SK-N-MC (cell line): ENCODE results near the gene ANP32E.

Experiments used
- DNase-seq: peaks from one replicate; pipeline ENCODE4 v3.0.0-alpha.2; 2011; ENCODE audit warnings: low read depth, low spot score
- H3K27ac ChIP-seq: fragments of 200-600 bp; sonication (generic); 2 replicates; pipeline ENCODE4 v1.5.1; 2016; ENCODE audit warnings: mixed run types
- H3K36me3 ChIP-seq: fragments of 200-600 bp; sonication (generic); 2 replicates; pipeline ENCODE4 v1.6.1; 2017; ENCODE audit warnings: antibody characterized with exemption, low read length, mixed read lengths; ENCODE audit not compliant: insufficient read depth
- H3K4me3 ChIP-seq: fragments of 200-600 bp; sonication (generic); 2 replicates; pipeline ENCODE4 v1.5.1; 2016
- H3K9ac ChIP-seq: fragments of 200-600 bp; sonication (generic); 2 replicates; pipeline ENCODE4 v1.8.0; 2017; ENCODE audit warnings: mixed run types, mixed read lengths; ENCODE audit not compliant: insufficient read length
- H3K9me3 ChIP-seq: fragments of 200-600 bp; sonication (generic); 2 replicates; pipeline ENCODE4 v1.6.1; 2017; ENCODE audit warnings: low read depth, mild to moderate bottlenecking, antibody characterized with exemption, low read length, moderate library complexity, mixed read lengths
- EZH2 ChIP-seq: fragments of 200-600 bp; sonication (generic); IDR thresholded peaks from one replicate; pipeline ENCODE4 v1.6.1; 2017; ENCODE audit warnings: antibody characterized with exemption
- FOXP2 ChIP-seq: optimal IDR thresholded peaks from 2 replicates; pipeline ENCODE3; 2011; ENCODE audit warnings: mild to moderate bottlenecking, moderate library complexity; ENCODE audit not compliant: insufficient read depth; ENCODE audit errors: extremely low read length, control extremely low read depth
- POLR2AphosphoS5 ChIP-seq: IDR thresholded peaks from 2 replicates; pipeline ENCODE4 v1.6.1; 2012; ENCODE audit warnings: mild to moderate bottlenecking, low read depth, low read length, borderline replicate concordance

ANP32E gene

GRCh38 chr1:150271291-150271959, 35.5 kb upstream of the ANP32E start:
- TF ChIP-seq FOXP2 (no peak), POLR2AphosphoS5 (no peak), EZH2 (no peak)
- no peak overlapping the region for H3K4me3 ChIP-seq
- no peak for DNase-seq
- no peaks in the 10 kb centered on the region for H3K9me3 ChIP-seq
- no peak overlapping the region for H3K27ac ChIP-seq
- peaks cover 10% of the 10 kb centered on the region; the same call in 1 of the 2 replicates for H3K36me3 ChIP-seq
- H3K9ac ChIP-seq, result no peak overlapping the region

GRCh38 chr1:150269451-150269850, 33.5 kb upstream of the ANP32E start:
- H3K27ac ChIP-seq, result peak overlapping the region; percentile 65
- DNase-seq, result no peak
- H3K9ac ChIP-seq, result peak overlapping the region; percentile 98
- H3K4me3 ChIP-seq, result peak overlapping the region; percentile 100
- H3K9me3 ChIP-seq, result no peaks in the 10 kb centered on the region
- TF ChIP-seq EZH2 (no peak), POLR2AphosphoS5 (no peak), FOXP2 (no peak)
- H3K36me3 ChIP-seq, result peaks cover 21% of the 10 kb centered on the region; the same call in 1 of the 2 replicates

DNA sequence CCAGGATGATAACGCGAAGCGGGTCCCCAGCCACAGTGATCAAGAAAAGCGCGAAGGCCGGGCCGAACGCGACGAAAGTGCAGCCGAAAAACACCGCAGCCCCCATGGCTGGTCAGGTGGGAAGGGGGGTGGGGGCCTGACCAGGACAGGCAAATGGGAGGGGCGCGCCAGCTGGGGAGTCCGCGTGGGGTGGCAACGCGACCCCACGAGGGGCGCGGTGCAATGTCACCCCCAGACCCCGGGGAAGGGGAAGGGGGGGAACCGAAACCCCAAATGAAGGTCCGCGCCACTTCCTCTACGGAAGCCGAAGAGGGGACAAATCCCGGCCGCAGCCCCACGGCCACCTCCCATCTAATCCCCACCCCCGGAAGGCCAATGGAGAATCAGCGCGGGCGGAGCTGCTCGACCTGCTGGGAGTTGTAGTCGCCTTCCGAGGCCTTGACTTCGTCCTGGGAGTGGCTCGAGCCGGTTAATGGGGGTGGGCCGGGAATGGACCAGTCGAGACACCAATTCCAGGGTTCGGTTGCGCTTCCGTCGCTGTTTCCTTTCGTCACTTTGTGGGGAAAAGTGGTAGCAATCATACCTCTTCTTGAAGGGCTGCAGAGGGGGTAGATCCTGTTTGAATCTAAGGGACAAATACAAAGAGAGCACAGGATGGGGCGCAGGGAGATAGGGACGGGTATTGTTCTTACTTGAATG, 32.9 kb upstream of the ANP32E start, which contains the start of gene APH1A:
Gene APH1A, minus strand, starts transcription at position 312 of the 699 bp plus-strand sequence. Its CDS starts 206 bp downstream, at position 106.
- Histone ChIP-seq H3K9me3 (no peaks in the 10 kb centered on the region), H3K9ac (peak within 1 kb of the TSS; percentile 98), H3K36me3 (peaks cover 21% of the 10 kb centered on the region; the same call in 1 of the 2 replicates), H3K27ac (peak within 1 kb of the TSS; percentile 71), H3K4me3 (peak within 1 kb of the TSS; percentile 100)
- peak; percentile 87 for DNase-seq
- TF ChIP-seq EZH2, result no peak
- peak; percentile 58 for TF ChIP-seq FOXP2
- TF ChIP-seq POLR2AphosphoS5, result peak; percentile 69

- H3K4me3 ChIP-seq, result peak overlapping the region; percentile 100
- no peak for TF ChIP-seq FOXP2
- TF ChIP-seq EZH2, result no peak
- TF ChIP-seq POLR2AphosphoS5, result no peak
- peak overlapping the region; percentile 71; the same call in 1 of the 2 replicates for H3K27ac ChIP-seq
- peaks cover 21% of the 10 kb centered on the region; the same call in 1 of the 2 replicates for H3K36me3 ChIP-seq
- H3K9me3 ChIP-seq, result no peaks in the 10 kb centered on the region
- no peak for DNase-seq
- peak overlapping the region; percentile 98 for H3K9ac ChIP-seq
Measured at GRCh38 chr1:150268340-150268704, 32.4 kb upstream of the ANP32E start.

GRCh38 chr1:150267896-150268295, 32.0 kb upstream of the ANP32E start:
- no peak for DNase-seq
- Histone ChIP-seq H3K9me3 (no peaks in the 10 kb centered on the region), H3K4me3 (peak overlapping the region; percentile 100), H3K36me3 (peaks cover 21% of the 10 kb centered on the region; the same call in 1 of the 2 replicates), H3K9ac (peak overlapping the region; percentile 98), H3K27ac (no peak overlapping the region)
- no peak for TF ChIP-seq EZH2
- no peak for TF ChIP-seq FOXP2
- TF ChIP-seq POLR2AphosphoS5, result no peak

DNA sequence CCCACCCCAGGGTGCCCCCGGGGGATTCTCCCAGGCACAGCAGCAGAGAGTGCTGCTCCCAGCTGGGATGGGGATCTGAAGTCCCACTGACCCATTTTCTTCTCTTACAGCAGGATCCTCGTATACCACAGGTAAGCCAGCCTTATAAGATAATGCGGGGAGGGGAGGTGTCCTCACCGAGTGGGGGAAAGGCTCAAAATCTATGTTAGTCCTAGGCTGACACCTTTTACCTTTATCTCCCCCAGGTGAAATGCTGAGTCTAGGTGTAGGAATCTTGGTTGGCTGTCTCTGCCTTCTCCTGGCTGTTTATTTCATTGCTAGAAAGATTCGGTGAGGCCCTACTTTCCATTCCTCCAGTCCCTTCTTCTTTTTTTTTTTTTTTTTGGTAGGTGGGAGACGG, 27.6 kb upstream of the ANP32E start:
- Histone ChIP-seq H3K9ac (no peak overlapping the region), H3K4me3 (no peak overlapping the region), H3K27ac (no peak overlapping the region), H3K9me3 (no peaks in the 10 kb centered on the region), H3K36me3 (peaks cover 21% of the 10 kb centered on the region; the same call in 1 of the 2 replicates)
- TF ChIP-seq POLR2AphosphoS5 (peak; percentile 11; the same call in 1 of the 2 replicates), FOXP2 (no peak)
- no peak for DNase-seq

GRCh38 chr1:150262388-150263320, 26.7 kb upstream of the ANP32E start:
- peaks cover 21% of the 10 kb centered on the region; the same call in 1 of the 2 replicates for H3K36me3 ChIP-seq
- TF ChIP-seq FOXP2 (no peak), EZH2 (no peak), POLR2AphosphoS5 (no peak)
- H3K9ac ChIP-seq, result no peak overlapping the region
- H3K4me3 ChIP-seq, result no peak overlapping the region
- H3K9me3 ChIP-seq, result no peaks in the 10 kb centered on the region
- no peak overlapping the region for H3K27ac ChIP-seq
- DNase-seq, result no peak
